ENCODE measurements around the gene PRELP. TPM values are rescaled to one million over a fixed set of nuclear protein-coding genes. Genes with fewer than 3 reads are reported as not detected.

Gene PRELP
- total RNA-seq, 1 experiment from 2014 or later, result not detected

- H3K4me1 ChIP-seq, result no peaks in the 10 kb centered on the region
- CTCF ChIA-PET, result no interaction called here
- DNase-seq, result no peak
- no peaks in the 10 kb centered on the region for H3K36me3 ChIP-seq (ENCODE audit: control insufficient read depth, insufficient read depth, low read length)
- peaks cover 7% of the 10 kb centered on the region for H3K27me3 Mint-ChIP-seq (ENCODE audit: insufficient read depth, unreplicated experiment)
- no TSS peak for BruUV-seq (replicated peaks)
- no peak overlapping the region for H3K4me3 ChIP-seq (ENCODE audit: low read depth, low read length)
- H3K9me3 ChIP-seq, result no peaks in the 10 kb centered on the region
- no peak overlapping the region for H3K27ac Mint-ChIP-seq (ENCODE audit: unreplicated experiment)
- H3K27me3 ChIP-seq (replicated peaks; ENCODE audit: control insufficient read depth, insufficient read depth, low read length), result no peaks in the 10 kb centered on the region; the same call in 1 of the 2 replicates
- H3K4me1 Mint-ChIP-seq (ENCODE audit: low read depth, unreplicated experiment), result no peaks in the 10 kb centered on the region
- POLR2A ChIA-PET, result no interaction called here
- H3K36me3 Mint-ChIP-seq (ENCODE audit: insufficient read depth, unreplicated experiment), result no peaks in the 10 kb centered on the region
- H3K9me3 Mint-ChIP-seq (ENCODE audit: unreplicated experiment), result no peaks in the 10 kb centered on the region
- no peak for TF ChIP-seq CTCF (IDR thresholded peaks at IDR 0.05; ENCODE audit: insufficient read depth in 1 of 2, low read depth in 1 of 2, low read length in 1 of 2, severe bottlenecking in 1 of 2, unreplicated experiment in 1 of 2)
- no peak overlapping the region for H3K4me3 Mint-ChIP-seq (ENCODE audit: unreplicated experiment)
- intact Hi-C loops (cut with micrococcal nuclease; ENCODE audit: unreplicated experiment), result no loop called here
These were observed 8.1 kb upstream of the PRELP start for GRCh38 chr1:203467550-203467921.

GRCh38 chr1:203468326-203468725 lies 7.3 kb upstream of the PRELP start:
- no peaks in the 10 kb centered on the region for H3K4me1 ChIP-seq
- no peaks in the 10 kb centered on the region; the same call in 1 of the 2 replicates for H3K27me3 ChIP-seq (replicated peaks; ENCODE audit: control insufficient read depth, insufficient read depth, low read length)
- H3K4me3 ChIP-seq (ENCODE audit: low read depth, low read length), result no peak overlapping the region
- no peak for TF ChIP-seq CTCF (IDR thresholded peaks at IDR 0.05; ENCODE audit: insufficient read depth in 1 of 2, low read depth in 1 of 2, low read length in 1 of 2, severe bottlenecking in 1 of 2, unreplicated experiment in 1 of 2)
- no peaks in the 10 kb centered on the region for H3K9me3 ChIP-seq
- no peaks in the 10 kb centered on the region for H3K36me3 ChIP-seq (ENCODE audit: control insufficient read depth, insufficient read depth, low read length)
- CTCF ChIA-PET, result no interaction called here
- H3K4me3 Mint-ChIP-seq (ENCODE audit: unreplicated experiment), result no peak overlapping the region
- intact Hi-C loops (cut with micrococcal nuclease; ENCODE audit: unreplicated experiment), result no loop called here
- H3K36me3 Mint-ChIP-seq (ENCODE audit: insufficient read depth, unreplicated experiment), result no peaks in the 10 kb centered on the region
- H3K27ac Mint-ChIP-seq (ENCODE audit: unreplicated experiment), result no peak overlapping the region
- no TSS peak for BruUV-seq (replicated peaks)
- no peaks in the 10 kb centered on the region for H3K9me3 Mint-ChIP-seq (ENCODE audit: unreplicated experiment)
- H3K4me1 Mint-ChIP-seq (ENCODE audit: low read depth, unreplicated experiment), result no peaks in the 10 kb centered on the region
- H3K27me3 Mint-ChIP-seq (ENCODE audit: insufficient read depth, unreplicated experiment), result peaks cover 7% of the 10 kb centered on the region
- DNase-seq, result no peak
- POLR2A ChIA-PET, result interaction anchor here (0.6 kb wide), 1 partner anchor 157 kb away, joined by 7 read pairs; no protein-coding TSS in a partner anchor

GRCh38 chr1:203470240-203470639 lies 5.4 kb upstream of the PRELP start:
- Histone ChIP-seq H3K4me3 (ENCODE audit: low read depth, low read length) (no peak overlapping the region), H3K4me1 (no peaks in the 10 kb centered on the region), H3K9me3 (no peaks in the 10 kb centered on the region), H3K36me3 (ENCODE audit: control insufficient read depth, insufficient read depth, low read length) (no peaks in the 10 kb centered on the region), H3K27me3 (replicated peaks; ENCODE audit: control insufficient read depth, insufficient read depth, low read length) (no peaks in the 10 kb centered on the region; the same call in 1 of the 2 replicates)
- intact Hi-C loops (cut with micrococcal nuclease; ENCODE audit: unreplicated experiment), result no loop called here
- BruUV-seq (replicated peaks), result no TSS peak
- no peak overlapping the region for H3K4me3 Mint-ChIP-seq (ENCODE audit: unreplicated experiment)
- no peaks in the 10 kb centered on the region for H3K9me3 Mint-ChIP-seq (ENCODE audit: unreplicated experiment)
- CTCF ChIA-PET, result no interaction called here
- H3K4me1 Mint-ChIP-seq (ENCODE audit: low read depth, unreplicated experiment), result no peaks in the 10 kb centered on the region
- H3K36me3 Mint-ChIP-seq (ENCODE audit: insufficient read depth, unreplicated experiment), result no peaks in the 10 kb centered on the region
- peaks cover 7% of the 10 kb centered on the region for H3K27me3 Mint-ChIP-seq (ENCODE audit: insufficient read depth, unreplicated experiment)
- TF ChIP-seq CTCF (IDR thresholded peaks at IDR 0.05; ENCODE audit: insufficient read depth in 1 of 2, low read depth in 1 of 2, low read length in 1 of 2, severe bottlenecking in 1 of 2, unreplicated experiment in 1 of 2), result no peak
- POLR2A ChIA-PET, result no interaction called here
- no peak for DNase-seq
- no peak overlapping the region for H3K27ac Mint-ChIP-seq (ENCODE audit: unreplicated experiment)
